ENCODE data around the gene CNR2. TPM values are rescaled to one million over a fixed set of nuclear protein-coding genes. Genes with fewer than 3 reads are reported as not detected.

CNR2 gene
- polyA plus RNA-seq, 3 donors, result 0.03 to 0.12 (median 0.11) TPM

- Histone ChIP-seq H4K20me1 (ENCODE audit: insufficient read depth, low read length) (no peaks in the 10 kb centered on the region), H3K4me2 (replicated peaks; ENCODE audit: extremely low read depth, low read length, poor library complexity, severe bottlenecking) (peak overlapping the region; percentile 24), H3K27ac (ENCODE audit: low read depth in 1 of 2, low read length in 2 of 2) (peak overlapping the region; percentile 92 to 94), H3K36me3 (replicated peaks in 1 of 2; ENCODE audit: control insufficient read depth in 1 of 2, insufficient read depth in 2 of 2, low read length in 2 of 2) (no peaks in the 10 kb centered on the region), H3K27me3 (ENCODE audit: control insufficient read depth in 2 of 2, insufficient read depth in 2 of 2, low read length in 2 of 2) (peaks cover 0 to 6% of the 10 kb centered on the region in 2 donors), H3K9me3 (replicated peaks in 1 of 2; ENCODE audit: control insufficient read depth in 1 of 2, insufficient read depth in 1 of 2, low read length in 2 of 2) (no peaks in the 10 kb centered on the region), H3K9ac (ENCODE audit: insufficient read depth, low read length, poor library complexity, severe bottlenecking) (peak overlapping the region; percentile 69), H3K4me1 (ENCODE audit: control insufficient read depth in 1 of 2, insufficient read depth in 2 of 2, low read length in 2 of 2) (peaks cover 51 to 54% of the 10 kb centered on the region in 2 donors), H2AFZ (ENCODE audit: insufficient read depth, low read depth, low read length, poor library complexity, severe bottlenecking) (no peak overlapping the region), H3K79me2 (ENCODE audit: insufficient read depth, low read length) (no peaks in the 10 kb centered on the region), H3K4me3 (replicated peaks in 1 of 3; ENCODE audit: low read depth in 2 of 3, low read length in 3 of 3) (peak overlapping the region in 1 of 3 experiments; percentile 33)
- Mint-ChIP-seq H3K4me3 (peak overlapping the region in 1 of 2 donors; percentile 48), H3K36me3 (peaks cover 1 to 8% of the 10 kb centered on the region in 2 donors), H3K27ac (peak overlapping the region; percentile 93 to 98 (median 96)), H3K4me1 (peaks cover 59% of the 10 kb centered on the region), H3K27me3 (ENCODE audit: low read depth in 3 of 3) (peaks cover 2 to 25% (median 11%) of the 10 kb centered on the region in 3 donors), H3K9me3 (no peaks in the 10 kb centered on the region)
- DNase-seq, result peak in 1 of 3 donors; percentile 51
- no peak for TF ChIP-seq CTCF (IDR thresholded peaks at IDR 0.05)
- intact Hi-C loops (cut with micrococcal nuclease), result no loop called here
- 23% methylated on average over 3 of the region's 3 CpGs for WGBS (ENCODE audit: insufficient coverage)
Observed at GRCh38 chr1:23896491-23896890, 16.7 kb downstream of the CNR2 start.

GRCh38 chr1:23895993-23896392 lies 17.2 kb downstream of the CNR2 start:
- DNase-seq, result no peak
- peaks cover 1 to 24% (median 8%) of the 10 kb centered on the region in 3 donors for H3K27me3 Mint-ChIP-seq (ENCODE audit: low read depth in 3 of 3)
- no peaks in the 10 kb centered on the region for H3K9me3 ChIP-seq (replicated peaks in 1 of 2; ENCODE audit: control insufficient read depth in 1 of 2, insufficient read depth in 1 of 2, low read length in 2 of 2)
- H2AFZ ChIP-seq (ENCODE audit: insufficient read depth, low read depth, low read length, poor library complexity, severe bottlenecking), result no peak overlapping the region
- H3K27me3 ChIP-seq (ENCODE audit: control insufficient read depth in 2 of 2, insufficient read depth in 2 of 2, low read length in 2 of 2), result peaks cover 0 to 1% of the 10 kb centered on the region in 2 donors
- no peak for TF ChIP-seq CTCF (IDR thresholded peaks at IDR 0.05)
- H3K79me2 ChIP-seq (ENCODE audit: insufficient read depth, low read length), result no peaks in the 10 kb centered on the region
- H3K4me1 Mint-ChIP-seq, result peaks cover 59% of the 10 kb centered on the region
- H4K20me1 ChIP-seq (ENCODE audit: insufficient read depth, low read length), result no peaks in the 10 kb centered on the region
- H3K9ac ChIP-seq (ENCODE audit: insufficient read depth, low read length, poor library complexity, severe bottlenecking), result peak overlapping the region; percentile 69
- H3K36me3 ChIP-seq (replicated peaks in 1 of 2; ENCODE audit: control insufficient read depth in 1 of 2, insufficient read depth in 2 of 2, low read length in 2 of 2), result no peaks in the 10 kb centered on the region
- H3K4me2 ChIP-seq (replicated peaks; ENCODE audit: extremely low read depth, low read length, poor library complexity, severe bottlenecking), result no peak overlapping the region
- no peaks in the 10 kb centered on the region for H3K9me3 Mint-ChIP-seq
- no peak overlapping the region for H3K4me3 Mint-ChIP-seq
- H3K27ac Mint-ChIP-seq, result peak overlapping the region; percentile 93 to 98 (median 96)
- 56% methylated on average over 2 of the region's 4 CpGs for WGBS (ENCODE audit: insufficient coverage)
- H3K4me1 ChIP-seq (ENCODE audit: control insufficient read depth in 1 of 2, insufficient read depth in 2 of 2, low read length in 2 of 2), result peaks cover 51 to 54% of the 10 kb centered on the region in 2 donors
- peaks cover 0 to 6% of the 10 kb centered on the region in 2 donors for H3K36me3 Mint-ChIP-seq
- peak overlapping the region in 1 of 3 experiments; percentile 33 for H3K4me3 ChIP-seq (replicated peaks in 1 of 3; ENCODE audit: low read depth in 2 of 3, low read length in 3 of 3)
- intact Hi-C loops (cut with micrococcal nuclease), result no loop called here
- peak overlapping the region; percentile 92 to 94 for H3K27ac ChIP-seq (ENCODE audit: low read depth in 1 of 2, low read length in 2 of 2)
